ENCODE data around the gene DRC1. TPM values are rescaled to one million over a fixed set of nuclear protein-coding genes. Genes with fewer than 3 reads are reported as not detected.

DRC1 gene
- polyA plus RNA-seq, 1 of the 3 experiments (the other 2 are of a cell fraction), result 0.18 TPM

DNA sequence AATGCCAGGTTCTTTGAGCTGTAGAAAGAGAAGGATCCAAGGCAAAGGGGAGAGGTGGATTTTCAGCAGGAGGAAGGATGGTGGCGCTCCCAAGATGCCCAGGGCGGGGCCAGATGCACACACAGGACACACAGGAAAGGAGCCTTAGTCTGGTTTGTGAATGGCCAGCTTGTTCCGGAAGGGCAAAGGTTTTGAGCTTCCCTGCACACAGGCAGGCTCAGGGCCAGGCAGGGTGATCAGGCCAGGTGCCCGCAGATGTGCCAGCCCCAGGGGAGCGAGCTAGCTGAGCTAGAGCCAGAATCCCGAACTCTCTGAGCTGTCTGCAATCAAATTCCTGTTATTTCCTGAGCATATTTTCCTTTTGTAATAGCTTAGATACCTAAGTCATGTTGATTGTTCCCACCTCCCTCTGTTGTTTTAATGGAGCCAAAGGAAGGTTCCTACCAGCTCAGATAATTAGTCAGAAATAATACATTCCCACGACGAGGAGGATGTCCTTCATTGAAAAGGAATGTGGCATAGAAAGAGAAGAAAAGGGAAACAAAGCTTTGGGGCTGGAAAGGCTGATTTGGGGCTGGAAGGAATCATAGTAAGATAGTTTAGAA lies 89.9 kb downstream of the DRC1 start:
- TF ChIP-seq FOXJ3 (CRISPR knock-in tag; IDR thresholded peaks at IDR 0.05) (no peak), ELF1 (IDR thresholded peaks at IDR 0.05) (no peak), FOSL2 (IDR thresholded peaks at IDR 0.05; ENCODE audit: borderline replicate concordance, low read depth) (no peak), SIN3A (IDR thresholded peaks at IDR 0.05; ENCODE audit: borderline replicate concordance, low read depth, low read length) (no peak), EZH2phosphoT487 (IDR thresholded peaks at IDR 0.05; ENCODE audit: borderline replicate concordance, low read depth) (no peak), TEAD4 (IDR thresholded peaks at IDR 0.05; ENCODE audit: borderline replicate concordance, insufficient read depth) (no peak), RFX5 (IDR thresholded peaks at IDR 0.05; ENCODE audit: low read length) (no peak)
- TF ChIP-seq, protein P1, sequence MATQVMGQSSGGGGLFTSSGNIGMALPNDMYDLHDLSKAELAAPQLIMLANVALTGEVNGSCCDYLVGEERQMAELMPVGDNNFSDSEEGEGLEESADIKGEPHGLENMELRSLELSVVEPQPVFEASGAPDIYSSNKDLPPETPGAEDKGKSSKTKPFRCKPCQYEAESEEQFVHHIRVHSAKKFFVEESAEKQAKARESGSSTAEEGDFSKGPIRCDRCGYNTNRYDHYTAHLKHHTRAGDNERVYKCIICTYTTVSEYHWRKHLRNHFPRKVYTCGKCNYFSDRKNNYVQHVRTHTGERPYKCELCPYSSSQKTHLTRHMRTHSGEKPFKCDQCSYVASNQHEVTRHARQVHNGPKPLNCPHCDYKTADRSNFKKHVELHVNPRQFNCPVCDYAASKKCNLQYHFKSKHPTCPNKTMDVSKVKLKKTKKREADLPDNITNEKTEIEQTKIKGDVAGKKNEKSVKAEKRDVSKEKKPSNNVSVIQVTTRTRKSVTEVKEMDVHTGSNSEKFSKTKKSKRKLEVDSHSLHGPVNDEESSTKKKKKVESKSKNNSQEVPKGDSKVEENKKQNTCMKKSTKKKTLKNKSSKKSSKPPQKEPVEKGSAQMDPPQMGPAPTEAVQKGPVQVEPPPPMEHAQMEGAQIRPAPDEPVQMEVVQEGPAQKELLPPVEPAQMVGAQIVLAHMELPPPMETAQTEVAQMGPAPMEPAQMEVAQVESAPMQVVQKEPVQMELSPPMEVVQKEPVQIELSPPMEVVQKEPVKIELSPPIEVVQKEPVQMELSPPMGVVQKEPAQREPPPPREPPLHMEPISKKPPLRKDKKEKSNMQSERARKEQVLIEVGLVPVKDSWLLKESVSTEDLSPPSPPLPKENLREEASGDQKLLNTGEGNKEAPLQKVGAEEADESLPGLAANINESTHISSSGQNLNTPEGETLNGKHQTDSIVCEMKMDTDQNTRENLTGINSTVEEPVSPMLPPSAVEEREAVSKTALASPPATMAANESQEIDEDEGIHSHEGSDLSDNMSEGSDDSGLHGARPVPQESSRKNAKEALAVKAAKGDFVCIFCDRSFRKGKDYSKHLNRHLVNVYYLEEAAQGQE (IDR thresholded peaks at IDR 0.05; ENCODE audit: low read depth, low read length), result no peak
- TF ChIP-seq, protein P2, sequence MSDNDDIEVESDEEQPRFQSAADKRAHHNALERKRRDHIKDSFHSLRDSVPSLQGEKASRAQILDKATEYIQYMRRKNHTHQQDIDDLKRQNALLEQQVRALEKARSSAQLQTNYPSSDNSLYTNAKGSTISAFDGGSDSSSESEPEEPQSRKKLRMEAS (IDR thresholded peaks at IDR 0.05; ENCODE audit: low read depth), result no peak
- TF ChIP-seq, protein P3, sequence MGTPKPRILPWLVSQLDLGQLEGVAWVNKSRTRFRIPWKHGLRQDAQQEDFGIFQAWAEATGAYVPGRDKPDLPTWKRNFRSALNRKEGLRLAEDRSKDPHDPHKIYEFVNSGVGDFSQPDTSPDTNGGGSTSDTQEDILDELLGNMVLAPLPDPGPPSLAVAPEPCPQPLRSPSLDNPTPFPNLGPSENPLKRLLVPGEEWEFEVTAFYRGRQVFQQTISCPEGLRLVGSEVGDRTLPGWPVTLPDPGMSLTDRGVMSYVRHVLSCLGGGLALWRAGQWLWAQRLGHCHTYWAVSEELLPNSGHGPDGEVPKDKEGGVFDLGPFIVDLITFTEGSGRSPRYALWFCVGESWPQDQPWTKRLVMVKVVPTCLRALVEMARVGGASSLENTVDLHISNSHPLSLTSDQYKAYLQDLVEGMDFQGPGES (IDR thresholded peaks at IDR 0.05; ENCODE audit: low read depth, low read length), result no peak
- TF ChIP-seq, protein P4, sequence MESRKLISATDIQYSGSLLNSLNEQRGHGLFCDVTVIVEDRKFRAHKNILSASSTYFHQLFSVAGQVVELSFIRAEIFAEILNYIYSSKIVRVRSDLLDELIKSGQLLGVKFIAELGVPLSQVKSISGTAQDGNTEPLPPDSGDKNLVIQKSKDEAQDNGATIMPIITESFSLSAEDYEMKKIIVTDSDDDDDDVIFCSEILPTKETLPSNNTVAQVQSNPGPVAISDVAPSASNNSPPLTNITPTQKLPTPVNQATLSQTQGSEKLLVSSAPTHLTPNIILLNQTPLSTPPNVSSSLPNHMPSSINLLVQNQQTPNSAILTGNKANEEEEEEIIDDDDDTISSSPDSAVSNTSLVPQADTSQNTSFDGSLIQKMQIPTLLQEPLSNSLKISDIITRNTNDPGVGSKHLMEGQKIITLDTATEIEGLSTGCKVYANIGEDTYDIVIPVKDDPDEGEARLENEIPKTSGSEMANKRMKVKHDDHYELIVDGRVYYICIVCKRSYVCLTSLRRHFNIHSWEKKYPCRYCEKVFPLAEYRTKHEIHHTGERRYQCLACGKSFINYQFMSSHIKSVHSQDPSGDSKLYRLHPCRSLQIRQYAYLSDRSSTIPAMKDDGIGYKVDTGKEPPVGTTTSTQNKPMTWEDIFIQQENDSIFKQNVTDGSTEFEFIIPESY (IDR thresholded peaks at IDR 0.05; ENCODE audit: borderline replicate concordance, low read depth), result no peak
- TF ChIP-seq, protein P5, sequence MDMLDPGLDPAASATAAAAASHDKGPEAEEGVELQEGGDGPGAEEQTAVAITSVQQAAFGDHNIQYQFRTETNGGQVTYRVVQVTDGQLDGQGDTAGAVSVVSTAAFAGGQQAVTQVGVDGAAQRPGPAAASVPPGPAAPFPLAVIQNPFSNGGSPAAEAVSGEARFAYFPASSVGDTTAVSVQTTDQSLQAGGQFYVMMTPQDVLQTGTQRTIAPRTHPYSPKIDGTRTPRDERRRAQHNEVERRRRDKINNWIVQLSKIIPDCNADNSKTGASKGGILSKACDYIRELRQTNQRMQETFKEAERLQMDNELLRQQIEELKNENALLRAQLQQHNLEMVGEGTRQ (IDR thresholded peaks at IDR 0.05; ENCODE audit: borderline replicate concordance, low read depth, low read length), result no peak
- no peaks in the 10 kb centered on the region for H4K20me1 ChIP-seq (ENCODE audit: insufficient read depth)
- no peaks in the 10 kb centered on the region for H3F3A ChIP-seq (replicated peaks; ENCODE audit: insufficient read depth)
- H3K36me3 ChIP-seq (replicated peaks in 1 of 2; ENCODE audit: control insufficient read depth in 1 of 2, insufficient read depth in 2 of 2, low read length in 1 of 2), result no peaks in the 10 kb centered on the region
- no peaks in the 10 kb centered on the region for H3K79me2 ChIP-seq (ENCODE audit: insufficient read depth)
- no peak for DNase-seq
- H3K9me2 ChIP-seq, result no peaks in the 10 kb centered on the region
- no peak overlapping the region for H3K9ac ChIP-seq
- H3K4me1 ChIP-seq (ENCODE audit: control insufficient read depth in 1 of 2, insufficient read depth in 2 of 2, low read depth in 1 of 2, low read length in 1 of 2), result no peaks in the 10 kb centered on the region
- WGBS (ENCODE audit: low lambda C conversion rate), result 79% methylated on average over 8 of the region's 8 CpGs
- no peak overlapping the region for H2AFZ ChIP-seq (ENCODE audit: low read depth)
- no peak overlapping the region for H3K4me3 ChIP-seq (ENCODE audit: low read depth in 2 of 2, low read length in 1 of 2)
- no peak overlapping the region; a peak in 1 of 4 replicates for H3K27ac ChIP-seq (ENCODE audit: low read depth in 2 of 2, low read length in 1 of 2)
- POLR2A ChIA-PET, result interaction anchor here (0.7 kb wide), 1 partner anchor 225 kb away, joined by 3 read pairs; no protein-coding TSS in a partner anchor
- CTCF ChIA-PET, result interaction anchor here (0.6 to 1.1 kb wide), 4 partner anchors 14 to 86 kb away, joined by 3 to 4 read pairs (median 3); no protein-coding TSS in a partner anchor
- no peaks in the 10 kb centered on the region for H3K9me3 ChIP-seq
- no peak overlapping the region for H3K4me2 ChIP-seq
- H3K27me3 ChIP-seq (ENCODE audit: insufficient read depth), result peaks cover 22% of the 10 kb centered on the region; the same call in 1 of the 2 replicates

All from SK-N-SH (cell line).